ENCODE data around the gene CPTP.

The CPTP gene

DNA sequence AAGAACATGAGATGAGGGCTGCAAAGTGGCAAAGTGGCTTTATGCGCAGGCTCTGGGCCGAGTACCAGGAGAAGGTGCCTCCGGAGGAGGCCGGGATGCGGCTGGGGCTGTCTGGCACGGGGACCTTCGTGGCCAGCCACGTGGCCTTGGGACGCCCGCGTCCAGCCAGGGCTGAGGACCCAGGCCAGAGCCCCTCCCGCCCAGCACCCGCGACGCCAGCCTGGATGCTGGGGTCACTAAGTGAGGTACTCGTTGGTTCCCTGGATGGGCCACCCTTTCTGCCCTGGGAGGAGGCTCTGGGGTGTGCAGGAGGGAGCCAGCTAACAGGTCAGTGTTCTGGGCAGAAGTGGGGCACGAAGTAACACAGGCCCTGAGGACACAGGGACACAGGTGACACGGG is 31.8 kb upstream of the CPTP start:
- DNase-seq: no peak

DNA sequence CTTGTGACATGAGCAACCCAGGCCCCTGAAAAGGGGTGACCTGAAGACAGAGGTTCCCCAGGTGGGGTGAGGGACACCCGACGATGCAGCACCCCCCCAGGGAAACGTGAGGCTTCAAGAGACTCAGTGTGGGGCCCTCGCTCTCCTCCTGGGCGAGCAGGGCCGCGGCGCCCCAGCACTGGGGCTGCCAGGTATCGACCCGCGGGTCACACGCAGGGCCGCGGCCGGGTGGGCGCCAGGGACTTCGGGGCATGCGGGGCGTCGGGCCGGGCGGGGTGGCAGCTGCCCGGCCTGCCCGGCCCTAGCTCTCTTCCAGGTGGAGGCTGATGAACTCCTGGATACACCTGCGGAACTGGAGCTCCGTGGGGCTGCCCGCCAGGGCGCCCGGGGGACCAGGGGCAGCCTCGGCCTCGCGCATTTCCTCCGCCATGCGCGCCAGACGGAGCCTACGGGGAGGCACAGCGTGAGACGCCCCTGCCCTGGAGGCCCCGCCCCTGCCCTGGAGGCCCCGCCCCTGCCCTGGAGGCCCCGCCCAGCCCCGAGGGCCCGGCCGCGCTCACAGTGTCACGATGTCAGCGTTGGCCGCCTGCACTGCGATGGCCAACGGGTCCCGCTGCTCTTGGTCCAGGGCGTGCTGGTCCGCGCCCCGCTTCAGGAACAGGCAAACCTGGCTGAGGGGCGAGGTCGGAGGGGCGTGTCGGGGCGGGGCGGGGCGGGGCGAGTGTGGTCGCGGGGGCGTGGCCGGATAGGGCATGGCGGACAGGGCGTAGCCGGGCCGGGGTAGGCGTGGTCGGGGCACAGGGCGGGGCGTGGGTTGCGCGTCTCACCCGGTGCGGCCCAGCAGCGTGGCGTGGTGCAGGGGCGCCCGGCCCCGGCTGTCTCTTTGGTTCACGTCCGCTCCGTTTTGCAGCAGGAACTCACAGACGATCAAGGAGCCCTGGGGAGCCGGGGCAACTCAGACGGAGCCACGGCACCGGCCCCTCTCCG is 31.0 kb upstream of the CPTP start:
- DNase-seq: no peak

DNA sequence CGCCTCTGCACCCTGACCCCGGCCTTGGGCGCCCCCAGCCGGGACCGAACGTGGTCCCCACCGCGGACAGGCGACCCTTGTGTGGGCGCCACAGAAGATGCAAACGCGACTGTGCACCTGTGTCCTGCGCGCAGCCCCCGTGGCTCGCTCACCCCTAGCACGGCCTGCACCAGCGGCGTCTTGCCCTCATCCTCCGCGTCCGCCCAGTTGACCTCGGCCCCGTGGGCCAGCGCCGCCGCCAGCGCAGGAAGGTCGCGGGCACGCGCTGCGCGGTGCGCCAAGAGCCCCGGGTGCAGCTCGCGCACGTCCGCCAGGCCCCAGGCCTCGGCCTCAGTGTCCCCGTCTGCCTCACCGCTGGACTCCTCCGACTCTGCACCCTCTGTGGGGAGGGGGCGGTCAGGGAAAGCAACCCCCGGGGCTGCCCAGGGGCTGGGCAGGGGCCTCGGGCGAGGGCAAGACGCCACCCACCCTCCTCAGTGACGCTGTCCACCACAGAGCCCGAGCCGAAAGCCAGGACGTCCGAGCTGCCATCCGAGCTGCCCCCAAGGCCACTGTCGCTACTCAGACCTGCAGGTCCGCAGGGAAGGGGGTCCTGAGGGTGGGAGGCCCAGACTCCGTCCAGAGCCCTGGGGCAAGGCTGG is 30.2 kb upstream of the CPTP start:
- DNase-seq: no peak

DNA sequence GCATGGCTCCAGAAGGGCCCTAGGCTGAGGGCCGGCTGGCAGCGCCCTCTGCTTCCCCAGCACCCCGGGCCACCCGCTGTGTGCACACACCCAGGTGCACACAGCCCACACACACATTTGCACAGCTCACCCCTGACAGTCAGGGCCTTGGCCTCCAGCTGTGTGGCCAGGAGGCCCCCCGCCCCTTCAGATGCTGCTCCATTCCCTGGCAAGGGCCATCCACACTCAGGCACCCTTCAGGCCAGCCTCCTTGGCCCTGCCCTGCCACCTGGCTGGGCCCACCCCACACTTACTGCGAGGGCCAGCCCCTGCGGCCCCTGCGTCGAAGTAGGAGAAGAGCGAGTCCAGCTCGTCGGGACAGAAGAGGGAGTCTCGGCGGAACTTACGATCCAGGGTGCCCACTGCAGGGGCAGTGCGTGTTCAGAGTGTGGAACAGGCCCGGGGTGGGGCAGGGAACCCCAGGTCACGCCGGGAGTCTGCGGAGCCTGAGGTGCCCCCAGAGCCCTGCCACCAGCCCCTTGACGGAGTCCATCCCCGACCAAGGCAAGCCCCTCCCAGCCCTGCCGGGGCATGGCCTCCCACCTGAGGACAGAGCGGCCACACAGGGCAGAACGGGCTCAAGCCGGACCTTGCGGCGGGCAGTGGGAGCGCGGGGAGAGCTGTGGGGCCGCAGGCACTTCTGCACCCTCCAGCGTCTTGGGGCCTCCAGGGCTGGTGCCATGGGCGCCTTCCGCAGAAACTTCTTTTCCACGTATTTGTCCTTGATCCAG is 29.3 kb upstream of the CPTP start:
- no peak for DNase-seq

DNA sequence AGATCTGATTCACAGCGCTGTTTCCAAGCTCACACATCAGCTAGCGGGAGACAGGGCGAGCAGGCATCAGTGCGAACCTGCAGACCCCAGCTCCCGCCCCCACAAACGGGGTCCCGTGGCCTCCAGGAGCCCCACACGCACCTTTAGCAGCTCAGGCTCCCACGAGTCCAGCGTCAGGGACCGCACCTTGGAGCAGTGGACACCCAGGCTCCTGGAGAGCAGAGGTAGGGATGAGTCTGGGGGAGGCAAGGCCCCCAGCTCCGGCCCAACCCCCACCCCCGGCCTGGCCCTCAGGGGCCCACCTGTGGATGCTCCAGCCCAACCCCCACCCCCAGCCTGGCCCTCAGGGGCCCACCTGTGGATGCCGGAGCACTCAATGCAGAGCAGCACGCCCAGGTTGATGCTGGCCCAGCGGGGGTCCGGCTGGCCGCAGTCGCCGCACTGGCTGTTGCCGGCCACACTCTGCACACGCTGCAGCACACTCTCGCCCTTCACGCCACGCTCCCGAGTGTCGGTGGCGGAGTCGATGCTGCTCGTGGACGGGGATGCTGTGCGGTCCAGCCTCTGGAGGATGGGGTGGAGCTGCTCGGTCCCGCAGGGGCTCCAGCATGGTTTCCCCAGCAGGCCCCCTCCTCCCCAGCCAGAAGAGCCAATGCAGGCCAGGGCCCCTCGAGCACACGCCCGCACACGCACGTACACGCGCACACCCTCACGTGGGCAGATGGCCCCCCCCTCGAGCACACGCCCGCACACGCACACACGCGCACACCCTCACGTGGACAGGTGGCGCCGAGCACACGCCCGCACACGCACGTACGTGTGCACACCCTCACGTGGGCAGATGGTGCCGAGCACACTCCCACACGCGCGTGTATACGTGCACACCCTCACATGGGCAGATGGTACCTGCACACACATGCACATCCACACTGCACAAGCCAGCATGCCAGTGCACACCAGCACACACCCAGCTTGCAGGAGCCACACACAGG is 28.2 kb upstream of the CPTP start:
- DNase-seq: no peak

DNA sequence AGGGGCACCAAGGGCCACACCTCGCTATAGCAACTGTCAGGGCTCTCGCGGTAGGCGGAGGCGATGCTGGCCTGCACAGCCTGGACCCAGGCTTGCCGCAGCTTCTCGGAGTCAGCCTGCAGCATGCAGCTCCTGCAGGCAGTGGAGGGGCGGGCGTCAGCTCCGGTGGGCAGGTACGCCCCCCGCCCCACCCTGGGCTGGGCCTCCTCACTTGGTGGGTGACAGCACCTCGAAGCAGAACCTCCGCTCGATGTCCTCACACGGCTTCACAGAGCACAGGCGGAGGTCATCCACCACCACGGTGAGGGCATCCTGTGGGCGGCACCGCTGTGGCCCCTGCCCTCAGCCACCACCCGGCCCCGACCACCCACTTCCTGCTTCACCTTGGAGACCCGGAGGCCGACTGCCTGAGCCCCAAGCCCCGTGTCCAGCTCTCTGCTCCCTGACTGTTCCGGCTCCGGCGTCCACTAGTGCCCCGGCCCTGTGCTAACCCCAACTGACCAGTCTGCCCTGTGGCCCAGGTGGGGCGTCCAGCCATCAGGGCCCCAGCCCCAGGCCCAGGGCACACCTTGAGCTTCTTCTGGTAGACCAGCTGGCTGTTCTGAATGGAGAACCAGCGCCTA is 26.7 kb upstream of the CPTP start:
- DNase-seq: no peak

DNA sequence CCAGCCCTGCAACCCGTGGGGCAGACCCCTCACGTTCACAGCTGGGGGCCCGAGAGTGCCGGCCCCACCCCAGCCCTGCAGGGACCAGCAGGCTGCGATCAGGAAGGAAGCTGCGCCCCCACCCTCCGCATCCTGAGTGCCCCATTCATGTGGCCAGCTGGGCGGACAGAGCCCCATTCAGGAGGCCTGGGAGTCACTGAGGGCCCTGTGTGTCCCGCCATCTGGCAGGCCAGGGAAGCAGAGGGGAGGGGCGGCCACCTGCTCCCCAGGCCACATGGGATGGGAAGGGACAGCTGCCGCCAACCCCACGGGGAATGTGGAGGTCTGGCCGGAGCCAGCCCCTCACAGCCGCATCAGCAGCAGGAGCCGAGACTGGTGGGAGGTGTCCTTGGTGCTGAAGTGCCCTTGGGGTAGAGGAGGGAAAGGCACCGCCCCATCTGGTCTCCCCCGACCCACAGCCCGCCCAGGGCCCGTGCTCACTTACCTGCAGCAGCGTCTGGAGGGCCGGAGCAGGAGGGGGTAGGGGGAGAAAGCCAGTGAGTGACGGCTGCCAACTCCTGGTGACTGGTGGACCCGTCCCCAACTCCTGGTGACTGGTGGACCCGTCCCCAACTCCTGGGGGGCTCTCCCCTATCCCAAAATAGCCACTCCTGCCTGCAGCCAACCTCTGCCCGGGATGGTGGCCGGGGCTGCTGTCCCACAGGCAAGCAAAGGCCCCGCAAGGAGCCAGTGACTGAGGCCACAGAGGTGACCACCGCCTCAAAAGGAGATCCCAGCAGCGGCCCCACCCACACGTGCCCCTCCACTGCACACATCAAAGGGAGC is 25.5 kb upstream of the CPTP start:
- DNase-seq: no peak

DNA sequence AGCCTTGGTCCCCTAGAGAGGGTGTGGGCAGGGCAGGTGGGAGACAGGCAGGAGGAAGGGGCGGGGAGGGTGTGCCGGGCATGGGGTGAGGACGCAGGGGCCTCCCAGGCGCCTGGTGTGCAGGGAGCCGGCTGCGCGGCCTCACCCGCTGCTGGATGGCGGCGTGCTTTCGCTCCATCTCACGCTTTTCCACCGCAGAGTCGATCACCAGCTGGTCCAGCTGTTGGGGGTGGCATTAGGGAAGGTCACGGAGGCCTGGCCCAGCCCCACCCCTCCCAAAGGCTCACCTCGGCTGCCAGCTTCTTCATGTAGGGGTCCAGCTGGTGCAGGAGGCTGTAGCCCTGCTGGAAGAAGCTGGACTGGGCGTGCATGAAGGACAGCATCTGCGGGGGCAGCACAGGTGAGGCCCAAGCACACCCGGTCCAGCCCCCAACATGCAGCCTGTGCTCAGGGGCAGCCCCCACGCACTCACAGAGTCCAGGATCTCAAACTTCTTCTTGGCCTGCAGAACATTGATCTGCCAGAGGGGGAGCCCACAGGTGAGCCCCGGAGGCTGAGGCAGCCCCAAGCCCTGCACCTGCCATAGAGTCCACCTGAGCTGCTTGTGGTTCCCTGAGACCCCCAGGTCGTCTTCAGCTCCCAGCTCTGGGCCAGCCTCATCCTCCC is 24.8 kb upstream of the CPTP start:
- DNase-seq: no peak

DNA sequence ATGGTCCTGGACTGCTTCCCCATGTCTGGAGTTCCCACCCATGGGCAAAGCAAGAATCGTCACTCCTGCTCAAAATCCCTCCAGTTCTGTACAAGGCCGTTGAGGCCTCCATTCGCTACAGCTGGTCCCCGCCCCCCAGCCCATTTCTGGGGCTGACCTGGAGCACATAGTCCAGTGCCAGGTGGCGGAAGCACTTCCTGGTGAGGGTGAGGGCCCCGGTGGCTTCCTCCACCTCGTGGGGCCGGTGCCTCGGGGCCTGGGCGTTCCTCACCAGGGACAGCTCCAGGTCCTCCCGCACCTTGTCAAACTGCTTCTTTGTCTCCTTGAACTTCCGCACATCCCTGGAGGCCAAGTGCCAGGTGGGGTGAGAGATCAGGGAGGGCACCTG is 24.3 kb upstream of the CPTP start:
- DNase-seq: no peak

DNA sequence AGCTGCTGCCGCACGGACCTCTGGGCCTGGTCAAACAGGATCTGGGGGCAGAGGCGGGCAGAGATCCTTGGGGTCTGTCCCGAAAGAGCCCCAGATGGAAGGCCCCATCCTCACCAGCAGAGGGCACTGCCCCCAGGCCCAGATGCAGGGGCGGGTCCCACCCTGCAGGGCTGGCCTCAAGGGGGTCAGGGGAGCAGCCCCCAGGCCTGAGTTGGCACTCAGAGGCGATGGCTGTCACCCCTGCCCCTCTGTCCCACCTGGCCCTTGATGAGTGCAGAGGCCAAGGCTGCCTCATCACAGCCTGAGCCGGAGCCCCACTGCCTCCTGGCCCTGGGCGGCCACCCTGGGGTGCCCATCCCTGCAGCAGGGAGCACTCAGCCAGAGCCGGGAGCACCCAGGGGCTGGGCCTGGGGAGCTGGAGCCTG is 22.6 kb upstream of the CPTP start:
- no peak for DNase-seq

DNA sequence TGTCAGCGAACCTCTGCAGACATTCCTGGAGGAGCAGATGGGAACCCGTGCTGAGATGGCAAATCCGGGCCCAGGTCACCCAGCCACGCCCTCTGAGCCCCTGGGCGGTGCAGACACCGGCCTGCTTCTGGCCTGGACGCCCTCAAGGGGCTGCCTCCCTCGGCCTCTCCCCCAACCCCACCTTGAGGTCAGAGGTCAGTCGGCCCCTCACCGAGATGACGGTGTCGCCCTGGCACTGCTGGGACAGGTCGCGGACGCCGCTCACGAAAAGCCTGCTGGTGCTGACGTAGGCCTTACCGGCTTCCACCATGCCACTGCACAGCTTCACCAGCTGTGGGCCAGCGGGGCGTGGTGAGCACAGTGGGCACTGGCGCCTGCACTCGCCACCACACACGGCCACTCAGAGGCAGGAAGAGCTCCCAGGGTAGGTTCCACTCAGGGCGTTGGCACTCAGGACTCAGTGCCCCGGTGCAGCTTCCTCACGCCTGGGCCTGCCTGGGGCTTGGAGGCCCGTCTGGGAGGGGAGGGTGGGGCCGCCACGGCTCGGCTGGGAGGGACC is 21.6 kb upstream of the CPTP start:
- no peak for DNase-seq

DNA sequence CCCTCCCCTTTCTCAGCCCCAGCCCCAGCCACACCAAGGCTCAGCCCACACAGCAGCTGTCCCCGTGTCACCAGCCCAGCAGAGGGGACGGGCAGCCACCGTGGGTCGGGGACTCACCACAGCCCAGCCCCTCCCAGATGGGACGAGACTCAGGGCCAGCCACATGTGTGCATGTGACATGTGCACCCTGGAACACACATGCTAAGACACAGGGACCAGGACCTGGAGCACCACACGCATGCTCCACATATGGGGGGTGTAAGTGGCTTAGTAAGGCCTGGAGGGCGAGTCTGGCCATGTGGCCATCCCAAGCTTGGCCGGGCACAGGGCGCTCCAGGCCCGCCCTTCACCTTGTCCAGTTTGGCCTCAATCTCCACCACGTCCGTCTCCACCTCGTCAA is 20.9 kb upstream of the CPTP start:
- DNase-seq: no peak

DNA sequence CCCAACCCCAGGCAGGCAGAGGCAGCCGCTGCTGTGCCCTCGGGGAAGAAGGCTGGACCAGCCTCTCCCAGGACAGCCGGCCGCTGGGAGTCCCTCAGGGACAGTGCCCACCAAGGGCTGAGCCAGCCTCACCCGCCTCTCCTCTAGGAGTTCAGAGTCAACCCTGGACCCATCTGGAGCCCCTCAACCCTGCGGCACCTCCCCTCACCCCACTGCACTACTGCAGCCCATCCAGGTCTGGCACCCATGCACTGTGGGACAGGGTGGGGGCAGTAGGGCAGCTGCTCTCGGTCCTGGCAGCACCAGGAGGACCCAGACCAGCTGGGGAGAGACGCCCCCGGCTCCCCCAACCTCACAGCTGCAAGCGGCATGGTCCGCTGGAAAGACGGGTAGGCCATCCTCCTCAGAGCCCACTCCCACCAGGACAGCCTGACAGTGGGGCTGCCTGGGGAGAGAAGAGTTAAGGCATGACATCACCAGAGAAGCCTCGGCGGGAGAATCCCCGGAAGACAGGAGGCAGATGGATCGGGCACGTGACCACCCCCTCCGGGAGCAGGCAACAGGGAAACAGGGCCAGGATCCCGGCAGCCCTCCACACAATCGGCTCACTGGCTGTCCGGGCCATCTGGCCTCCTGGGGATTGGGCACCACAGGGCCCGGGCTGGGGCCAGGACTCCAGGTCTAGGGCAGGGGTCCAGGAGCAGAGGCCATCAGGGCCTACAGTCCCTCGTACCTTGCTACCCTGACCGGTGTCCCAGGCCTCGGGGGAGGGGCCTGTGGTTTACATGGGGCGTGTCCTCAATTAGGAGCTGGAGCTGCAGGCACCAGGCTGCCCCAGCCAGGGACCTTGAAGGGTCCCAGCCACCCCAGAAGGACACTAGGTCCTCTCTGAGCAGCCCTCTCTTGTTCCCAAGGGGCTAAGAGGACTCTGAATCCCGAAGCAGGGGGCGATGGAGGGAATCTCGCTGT is 20.0 kb upstream of the CPTP start:
- DNase-seq: no peak

DNA sequence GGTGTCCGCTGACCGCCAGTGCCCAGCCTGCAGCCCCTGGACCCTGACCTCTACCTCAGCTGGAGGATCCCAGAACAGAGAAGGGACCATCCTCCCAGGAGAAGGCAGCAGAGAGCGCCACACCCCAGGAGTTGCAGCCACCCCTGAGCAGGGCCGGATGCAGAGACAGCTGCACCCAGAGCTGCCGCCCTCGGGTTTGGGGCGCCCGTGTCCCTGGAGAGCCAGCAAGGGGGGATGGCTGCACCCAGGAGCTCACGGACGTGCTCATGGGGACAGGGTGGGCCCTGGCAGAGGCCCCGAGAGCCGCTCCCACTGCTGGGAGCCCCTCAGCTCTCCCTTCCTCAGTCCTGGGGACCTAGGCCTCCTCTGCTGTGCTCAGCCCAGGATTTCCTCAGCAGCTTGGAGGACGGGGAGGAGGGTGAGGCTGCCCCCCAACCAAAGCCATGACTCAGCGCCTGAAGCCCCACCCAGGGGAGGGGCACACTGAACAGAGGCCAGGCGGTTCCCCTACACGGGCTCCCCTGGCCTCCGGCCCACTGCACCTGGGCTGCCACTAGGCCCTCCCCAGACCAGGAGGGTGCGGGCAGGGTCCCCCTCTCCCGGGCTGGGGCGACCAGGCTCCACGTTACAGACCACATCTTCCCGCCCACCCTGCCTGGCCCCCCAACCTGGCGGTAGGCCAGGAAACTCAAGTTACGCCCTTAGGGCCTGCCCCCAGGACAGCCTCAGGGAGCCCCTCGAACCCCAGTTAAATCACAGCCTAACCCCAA is 19.1 kb upstream of the CPTP start:
- peak; percentile 63 for DNase-seq

DNA sequence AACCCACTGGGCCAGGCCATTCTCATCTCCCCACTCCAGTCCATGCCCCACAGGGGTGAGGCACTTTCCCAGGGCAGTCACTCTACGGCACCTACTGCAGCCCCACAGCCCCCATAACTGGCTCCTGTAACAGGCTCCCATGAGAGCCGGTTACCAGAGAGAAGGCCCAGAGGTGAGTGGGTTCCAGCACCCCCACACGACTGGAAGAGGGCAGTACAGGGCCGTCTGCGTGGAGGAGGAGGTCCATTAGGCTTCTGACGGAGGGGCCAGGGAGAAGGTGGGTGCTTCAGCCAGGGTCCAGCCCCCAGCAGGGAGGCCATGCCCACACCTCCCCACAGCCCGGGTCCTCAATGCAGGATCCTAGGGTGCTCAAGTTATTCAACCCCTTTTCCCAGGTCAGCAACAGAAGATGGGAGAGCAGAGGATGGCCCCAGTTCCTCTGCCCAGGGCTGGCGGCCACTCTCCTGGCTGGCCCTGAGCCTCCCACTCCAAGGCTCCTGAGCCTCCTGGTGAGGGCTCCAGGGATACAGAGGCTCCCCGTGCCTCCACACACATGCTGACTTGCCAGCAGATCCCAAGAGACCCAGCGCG is 18.4 kb upstream of the CPTP start:
- no peak for DNase-seq

DNA sequence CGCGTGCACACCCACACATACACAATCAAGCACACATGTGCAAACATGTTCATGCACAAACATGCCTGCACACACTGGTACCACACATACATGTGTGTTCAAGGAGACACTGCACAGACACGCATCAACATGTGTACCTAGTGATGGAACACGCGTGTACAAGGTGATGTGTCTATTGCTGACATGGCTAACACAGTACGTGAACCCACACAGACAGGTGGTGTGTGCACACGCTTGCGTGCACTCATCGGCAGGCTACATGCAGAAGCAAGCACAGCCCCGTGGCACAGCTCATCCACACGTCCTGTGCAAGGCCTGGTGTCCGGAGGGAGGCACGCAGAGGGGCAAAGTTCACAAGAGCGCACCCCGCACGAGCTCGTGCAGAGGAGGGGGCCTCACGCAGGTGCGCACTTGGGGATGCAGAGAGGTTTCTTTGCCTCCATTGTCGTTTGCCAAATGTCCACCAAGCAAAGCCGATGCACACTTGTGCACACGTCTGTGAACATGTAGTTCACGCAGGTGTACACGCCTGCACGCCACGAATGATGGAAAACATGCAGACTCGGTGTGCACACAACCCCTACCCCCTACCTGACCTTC is 17.8 kb upstream of the CPTP start:
- no peak for DNase-seq

All from stimulated activated naive CD4-positive, alpha-beta T cell treated with Interleukin-2 at 50 U/mL for 16 hours (primary cell).